GM19452 (cell line): ENCODE measurements around the gene SFRP5.

ENCODE experiments used
- ATAC-seq: cut with Tn5 transposase; IDR thresholded peaks from one replicate; pipeline ENCODE4 v1.9.1; 2021; ENCODE audit not compliant: unreplicated experiment

Gene SFRP5

DNA sequence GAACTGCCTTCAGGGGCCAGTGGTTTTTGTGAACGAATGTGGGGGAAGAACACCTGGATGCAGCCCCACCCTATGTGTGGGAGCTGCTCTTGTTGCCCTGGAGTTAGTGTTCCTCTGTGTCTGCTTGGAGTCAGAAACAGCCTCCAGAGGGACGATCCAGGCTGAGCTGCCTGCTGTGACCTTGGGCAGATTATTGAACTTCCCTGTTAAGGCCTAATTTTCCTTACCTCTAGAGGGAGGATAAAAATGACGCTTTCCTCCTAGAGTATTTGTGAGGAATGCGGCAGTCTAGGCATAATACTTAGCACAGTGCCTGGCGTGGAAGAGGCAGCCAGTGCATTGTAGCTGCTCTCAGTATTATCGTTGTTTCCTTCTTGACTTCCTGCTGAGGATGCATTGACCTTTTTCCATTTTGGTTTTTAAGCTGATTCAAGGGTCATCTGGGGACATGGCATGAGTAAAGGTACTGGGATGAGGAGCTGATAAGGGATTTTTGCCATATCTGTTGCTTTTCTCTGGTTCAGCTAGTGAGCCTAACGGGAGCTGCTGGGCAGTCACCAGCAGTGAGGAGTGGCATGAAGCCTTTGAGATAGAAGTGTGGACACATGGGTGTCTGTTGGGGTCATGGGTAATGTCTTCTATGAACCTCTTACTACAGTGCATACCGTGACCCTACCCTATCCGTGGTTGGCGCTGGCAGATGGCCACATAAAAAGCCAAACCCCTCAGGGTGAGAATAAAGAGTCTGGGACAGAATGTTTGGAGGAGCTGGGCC is 28.4 kb downstream of the SFRP5 start:
- ATAC-seq, result no peak

DNA sequence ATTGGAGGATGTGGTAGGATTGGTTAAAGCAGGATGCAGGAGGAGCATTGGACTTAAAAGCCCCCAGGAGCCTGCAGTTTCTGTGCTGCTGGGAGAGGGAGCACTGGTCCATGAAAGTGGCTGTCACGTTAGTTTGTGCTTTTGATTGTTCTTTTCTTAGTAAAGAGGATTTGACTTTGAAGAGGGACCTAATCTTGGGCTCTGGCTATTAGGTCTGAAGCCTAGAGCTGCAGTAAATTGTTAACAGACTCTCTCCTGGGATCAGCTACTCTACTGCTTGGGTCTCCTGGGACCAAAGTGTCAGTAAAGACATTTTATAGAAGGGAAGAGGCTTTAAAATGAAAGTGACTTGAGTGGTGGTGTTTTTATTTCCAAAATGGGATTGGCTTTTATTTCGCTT is 31.2 kb downstream of the SFRP5 start:
- ATAC-seq, result no peak

DNA sequence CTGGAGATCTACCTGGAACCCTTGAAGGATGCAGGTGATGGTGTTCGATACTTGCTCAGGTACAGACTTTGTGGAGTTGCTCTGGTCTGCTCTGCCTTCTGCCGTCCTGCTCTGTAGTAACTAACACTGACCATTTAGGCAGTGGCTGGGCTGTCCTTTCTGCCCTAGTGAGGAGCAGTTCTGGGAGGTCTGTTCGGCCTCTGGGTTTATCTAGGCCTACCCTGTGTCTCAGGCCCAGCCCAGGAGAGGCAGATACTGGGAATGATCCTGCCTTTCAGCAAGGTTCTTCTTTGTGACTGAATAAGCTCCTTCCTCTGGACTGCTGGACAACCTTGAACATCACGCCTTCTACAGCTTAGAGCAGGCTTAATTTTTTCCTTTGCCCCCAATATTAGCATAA is 33.2 kb downstream of the SFRP5 start:
- ATAC-seq, result no peak

DNA sequence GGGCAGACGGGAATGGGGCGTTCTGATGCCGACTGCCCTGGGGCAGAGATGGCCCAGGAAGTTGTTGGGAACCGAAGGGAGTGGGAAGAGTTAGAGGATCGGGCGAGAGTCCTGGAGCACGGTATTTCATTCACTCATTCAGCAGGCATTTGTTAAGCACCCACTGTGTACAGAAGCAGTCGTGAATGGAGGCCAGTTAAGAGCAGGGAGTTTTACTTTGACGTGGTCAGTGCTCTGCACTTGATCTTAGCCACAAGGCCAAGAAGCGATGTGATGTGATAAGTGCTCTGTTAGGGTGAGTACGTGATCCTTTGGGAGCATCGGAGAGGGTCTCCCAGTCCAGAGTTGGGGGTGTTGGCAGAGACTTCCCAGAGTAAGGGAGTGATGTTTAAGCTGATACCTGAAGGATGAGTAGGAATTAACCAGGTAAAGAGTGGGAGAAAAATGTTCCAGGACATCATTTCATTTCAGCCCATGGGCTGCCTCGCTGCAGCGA is 34.0 kb downstream of the SFRP5 start:
- ATAC-seq, result peak; percentile 3

DNA sequence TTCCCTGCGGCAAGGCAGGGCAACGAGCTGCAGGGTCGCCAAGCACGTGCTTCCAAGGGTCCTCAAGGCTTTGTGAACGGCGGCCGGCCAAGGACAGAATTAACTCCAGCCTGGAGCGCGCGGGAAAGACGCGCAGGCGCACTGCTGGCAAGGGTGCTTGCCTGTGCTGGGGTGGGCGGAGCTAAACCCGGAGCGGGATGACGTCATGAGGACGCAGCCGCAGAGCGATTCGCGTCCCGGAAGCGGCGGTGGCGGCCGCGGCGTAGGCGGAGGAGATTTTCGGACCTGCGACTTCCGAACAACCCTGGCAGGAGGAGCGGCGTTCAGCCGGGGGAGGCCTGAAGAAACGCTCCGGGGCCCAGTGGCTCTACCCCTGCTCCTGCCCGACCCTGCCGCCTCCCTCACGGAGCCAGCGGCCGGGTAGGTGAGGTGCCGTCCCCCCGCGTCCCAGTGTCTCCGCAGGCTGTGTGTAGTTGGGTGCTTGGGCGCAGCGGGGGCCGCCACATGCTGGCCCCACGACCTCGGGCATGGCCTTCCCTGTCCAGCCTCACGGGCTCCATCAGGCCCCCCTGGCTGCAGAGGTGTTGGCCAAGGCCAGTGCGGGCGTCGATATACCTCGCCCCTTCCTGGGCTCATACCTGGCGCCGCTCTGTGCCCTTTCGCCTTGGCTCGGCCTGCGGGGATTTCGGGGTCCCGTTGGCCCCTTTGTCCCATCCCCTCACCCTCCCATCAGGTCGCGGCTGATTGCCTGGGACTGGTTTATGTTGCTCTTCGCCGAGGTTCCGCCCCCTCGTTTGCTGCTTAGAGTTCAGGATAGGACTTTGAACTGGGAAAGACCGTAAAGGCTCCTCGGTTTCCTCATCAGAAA is 34.7 kb downstream of the SFRP5 start, which contains the start of gene ZFYVE27:
Gene ZFYVE27, plus strand, starts transcription at position 227 of the 868 bp plus-strand sequence. CDS start 1,350 bp downstream, outside the sequence.
- peak; percentile 86 for ATAC-seq

DNA sequence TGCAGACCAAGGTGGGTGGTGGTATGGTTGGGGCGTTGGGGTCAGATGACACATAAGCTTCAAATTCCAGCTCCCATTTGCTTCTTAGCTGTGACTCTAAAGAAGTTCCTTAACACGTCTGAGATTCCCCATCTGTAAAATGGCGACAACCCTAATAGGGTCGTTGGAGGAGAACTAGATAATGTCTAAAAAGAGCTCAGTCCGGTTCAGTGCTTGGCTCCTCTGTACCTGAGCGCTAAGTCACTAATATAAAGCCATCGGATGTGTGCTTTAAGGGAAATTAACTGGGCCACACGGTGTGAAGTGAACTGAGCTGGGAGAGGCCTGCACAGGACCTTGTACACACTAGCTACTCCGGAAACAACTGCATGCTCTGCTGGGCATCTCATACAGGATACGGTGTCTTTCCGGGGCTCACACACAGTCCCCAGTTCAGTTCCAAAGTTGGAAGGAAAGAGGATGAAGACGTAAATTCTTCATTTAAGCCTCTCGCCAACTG is 35.3 kb downstream of the SFRP5 start:
- ATAC-seq, result peak; percentile 25

DNA sequence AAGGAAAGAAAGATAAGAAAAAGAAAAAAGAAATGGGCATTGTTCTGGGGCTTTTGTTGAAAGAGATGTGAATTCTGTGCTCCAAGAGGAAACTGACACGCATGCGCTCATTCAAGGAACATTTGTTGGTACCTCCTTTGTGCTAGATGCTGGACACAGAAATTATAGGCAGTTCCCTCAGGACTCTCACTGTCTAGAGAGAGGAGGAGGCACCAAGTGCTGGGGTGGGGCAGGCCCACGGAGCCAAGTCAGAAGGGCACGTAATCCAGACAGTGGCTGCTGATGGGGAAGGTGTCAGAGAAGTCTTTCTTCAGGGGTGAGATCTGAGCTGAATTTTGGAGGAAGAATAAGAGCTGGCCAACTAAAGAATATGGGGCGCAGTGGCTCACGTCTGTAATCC is 37.8 kb downstream of the SFRP5 start:
- ATAC-seq, result no peak

DNA sequence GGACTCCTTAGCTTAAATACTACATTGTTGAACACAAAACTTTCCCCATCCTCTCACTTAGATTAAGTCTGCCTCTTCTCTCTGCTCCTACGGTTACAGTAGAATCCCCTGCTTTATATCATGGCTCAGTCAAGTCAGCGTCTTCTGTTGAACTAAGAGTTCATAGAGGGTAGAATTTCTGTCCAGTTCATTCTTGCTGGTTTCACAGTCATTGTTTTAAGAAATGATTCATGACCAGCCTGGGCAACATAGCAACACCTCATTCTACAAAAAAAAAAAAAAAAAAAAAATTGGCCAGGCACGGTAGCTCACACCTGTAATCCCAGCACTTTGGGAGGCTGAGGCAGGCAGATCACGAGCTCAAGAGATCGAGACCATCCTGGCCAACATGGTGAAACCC is 38.5 kb downstream of the SFRP5 start:
- ATAC-seq, result no peak

DNA sequence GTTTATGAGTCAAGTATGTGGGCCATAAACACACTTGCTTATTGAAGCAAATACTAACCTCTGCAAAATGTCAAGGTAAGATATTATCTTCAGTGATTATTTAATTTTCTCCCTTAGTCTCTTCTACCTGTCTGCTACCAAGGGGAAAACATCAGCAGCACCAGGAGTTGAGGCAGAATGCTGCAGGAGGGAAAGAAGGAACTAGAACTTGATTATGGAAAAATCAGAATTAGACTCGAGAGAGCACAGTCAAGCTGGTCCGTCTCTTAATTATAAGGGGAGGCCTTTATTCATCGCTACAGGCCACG is 39.8 kb downstream of the SFRP5 start:
- no peak for ATAC-seq

DNA sequence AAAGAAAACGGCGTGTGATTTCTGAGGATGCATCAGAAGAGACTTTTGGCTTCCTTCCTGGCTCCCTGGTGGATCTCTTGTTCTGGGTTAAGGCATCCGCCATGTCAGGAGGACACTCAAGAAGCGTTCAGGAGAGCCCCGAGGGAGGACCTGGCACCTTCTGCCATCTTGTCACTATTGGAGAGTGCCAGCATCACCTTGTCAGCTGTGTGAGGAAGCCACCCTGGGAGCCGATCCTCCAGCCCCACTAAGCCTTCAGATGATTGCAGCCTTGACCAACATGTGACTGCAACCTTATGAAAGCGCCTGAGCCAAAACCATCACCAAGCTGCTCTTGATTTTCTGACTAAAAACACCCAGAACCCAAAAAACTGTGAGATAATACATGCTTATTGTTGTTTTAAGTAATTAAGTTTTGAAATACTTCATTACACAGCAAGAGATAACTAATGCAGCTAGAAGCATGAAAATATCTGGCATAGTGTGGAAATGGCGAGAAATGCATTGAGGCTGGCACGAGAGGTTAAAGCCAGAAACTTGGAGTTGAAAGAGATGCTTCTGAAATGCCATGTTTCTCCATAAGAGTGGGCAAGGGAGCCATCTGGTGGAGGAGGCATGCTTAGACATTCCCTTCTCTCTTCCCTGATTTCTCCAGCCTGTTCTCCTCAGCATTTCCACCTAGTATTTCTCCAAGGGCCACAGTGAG is 40.3 kb downstream of the SFRP5 start:
- ATAC-seq, result no peak

DNA sequence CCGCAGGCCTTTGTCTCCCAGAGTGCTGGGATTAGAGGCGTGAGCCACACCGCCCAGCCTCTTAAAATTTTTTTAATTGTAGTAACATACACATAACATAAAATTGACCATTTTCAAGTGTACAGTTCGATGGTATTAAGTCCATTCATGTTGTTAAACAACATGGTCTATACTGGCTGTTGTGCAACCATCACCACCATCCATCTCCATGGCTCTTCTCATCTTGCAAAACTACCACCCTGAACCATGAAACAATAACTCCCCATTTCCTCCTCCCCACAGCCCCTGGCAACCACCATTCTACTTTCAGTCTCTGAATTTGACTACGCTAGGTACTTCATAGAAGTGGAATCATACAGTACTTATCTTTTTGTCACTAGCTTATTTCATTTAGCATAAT is 42.8 kb downstream of the SFRP5 start:
- no peak for ATAC-seq

DNA sequence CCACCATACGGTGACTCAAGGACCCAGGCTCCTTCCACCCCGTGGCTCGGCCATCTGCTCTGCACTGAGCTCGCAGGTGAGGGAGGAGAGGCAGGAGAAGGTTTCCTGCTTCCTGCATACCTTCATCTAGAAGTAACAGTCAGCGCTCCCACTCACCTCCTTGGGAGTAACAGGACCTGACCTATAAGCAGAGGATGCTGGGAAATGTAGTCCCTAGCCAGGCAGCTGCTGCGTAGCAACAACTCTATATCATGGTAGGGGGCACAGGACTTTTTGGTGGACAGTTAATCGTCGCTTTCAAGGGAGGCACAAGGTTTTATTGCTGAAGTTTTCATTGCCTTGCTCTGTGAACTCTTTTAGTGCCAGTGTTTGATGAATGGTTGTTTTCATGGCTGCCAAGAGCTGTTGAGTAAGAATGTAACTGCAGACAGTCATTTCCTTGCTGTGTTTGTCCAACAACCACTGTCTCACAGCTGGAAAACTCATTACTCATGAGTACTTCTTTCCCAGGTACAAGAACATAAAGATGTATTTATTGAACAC is 45.1 kb downstream of the SFRP5 start:
- no peak for ATAC-seq

DNA sequence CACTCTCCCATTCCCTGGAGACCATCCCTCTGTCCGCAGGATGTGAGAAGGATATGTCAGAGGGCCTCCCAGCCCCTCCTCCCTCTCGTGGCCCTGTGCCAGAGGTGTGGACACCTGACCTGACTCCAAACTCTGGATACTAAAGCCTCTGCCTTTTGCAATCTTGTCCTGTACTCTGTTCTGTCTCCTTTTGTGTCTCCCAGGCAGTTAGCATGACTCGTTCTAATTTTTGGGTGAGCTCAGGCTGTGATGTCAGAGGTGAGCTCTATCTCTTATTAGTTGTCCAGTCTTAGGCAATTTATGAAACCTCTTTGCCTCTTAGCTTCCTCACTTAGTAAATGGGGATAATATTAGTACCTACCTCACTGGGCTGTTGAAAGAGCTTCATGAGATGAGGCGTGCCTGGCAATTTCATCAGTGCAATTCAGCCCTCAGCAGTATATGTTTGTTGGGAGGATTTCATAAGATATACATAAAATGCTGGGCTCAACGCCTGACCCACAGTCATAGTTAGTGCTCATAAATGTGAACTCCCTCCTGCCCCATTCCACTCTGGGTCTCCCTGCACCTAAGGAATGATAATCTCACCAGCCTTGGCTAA is 47.4 kb downstream of the SFRP5 start:
- ATAC-seq, result no peak

DNA sequence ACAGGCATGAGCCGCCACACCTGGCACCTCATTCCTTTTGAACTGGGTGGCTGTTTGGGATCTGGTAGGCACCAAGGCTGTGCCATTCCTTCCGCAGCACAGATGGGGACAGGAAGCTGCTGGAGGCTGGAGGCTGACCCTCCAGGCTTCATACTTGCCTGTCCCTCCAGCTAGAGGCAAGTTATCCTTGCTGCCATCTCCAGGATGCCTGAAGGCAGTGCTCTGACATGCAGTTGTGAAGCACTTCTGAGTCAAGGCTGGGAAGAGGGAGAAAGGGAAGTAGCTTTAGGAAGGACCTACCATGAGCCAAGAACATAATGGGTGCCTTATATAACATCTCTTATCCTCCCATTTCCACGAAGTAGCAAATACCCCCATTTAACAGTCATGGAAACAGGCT is 48.8 kb downstream of the SFRP5 start:
- no peak for ATAC-seq

DNA sequence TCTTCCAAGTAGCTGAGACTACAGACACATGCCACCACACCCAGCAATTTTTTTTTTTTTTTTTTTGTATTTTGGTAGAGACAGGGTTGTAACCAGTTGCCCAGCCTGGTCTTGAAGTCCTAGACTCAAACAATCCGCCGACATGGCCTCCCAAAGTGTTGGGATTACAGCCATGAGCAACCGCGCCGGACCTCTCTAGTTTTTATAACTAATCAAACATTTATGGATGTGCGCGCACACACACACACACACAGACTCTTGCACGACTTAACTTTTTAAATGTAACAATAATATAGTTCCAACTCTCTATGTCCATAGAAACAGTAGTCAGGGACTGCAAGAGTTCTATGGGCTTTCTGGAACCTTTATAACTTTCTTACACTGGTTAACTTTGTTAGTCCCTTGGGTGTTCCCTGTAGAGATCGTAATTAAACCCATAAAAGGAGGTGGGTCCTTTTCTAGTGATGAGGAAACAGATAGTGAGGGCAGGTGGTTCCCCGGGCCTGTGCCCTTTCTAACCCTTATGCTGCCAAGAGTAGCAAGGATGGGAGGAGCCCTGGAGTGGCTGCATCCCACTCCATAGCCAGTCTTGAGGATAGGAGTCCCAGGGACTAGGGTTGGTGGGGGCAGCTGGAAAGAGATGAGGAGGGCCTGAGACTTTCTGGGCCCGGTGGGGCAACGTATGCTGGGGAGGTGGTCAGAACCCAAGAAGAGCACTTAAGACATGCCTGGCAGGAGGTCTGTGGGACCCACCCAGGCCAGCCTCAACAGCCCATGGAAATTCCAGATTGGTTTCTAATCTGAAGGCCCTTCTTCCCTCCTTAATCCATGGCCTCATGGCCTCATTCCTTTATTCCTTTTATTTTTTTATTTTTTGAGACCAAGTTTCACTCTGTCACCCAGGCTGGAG is 49.7 kb downstream of the SFRP5 start:
- no peak for ATAC-seq

DNA sequence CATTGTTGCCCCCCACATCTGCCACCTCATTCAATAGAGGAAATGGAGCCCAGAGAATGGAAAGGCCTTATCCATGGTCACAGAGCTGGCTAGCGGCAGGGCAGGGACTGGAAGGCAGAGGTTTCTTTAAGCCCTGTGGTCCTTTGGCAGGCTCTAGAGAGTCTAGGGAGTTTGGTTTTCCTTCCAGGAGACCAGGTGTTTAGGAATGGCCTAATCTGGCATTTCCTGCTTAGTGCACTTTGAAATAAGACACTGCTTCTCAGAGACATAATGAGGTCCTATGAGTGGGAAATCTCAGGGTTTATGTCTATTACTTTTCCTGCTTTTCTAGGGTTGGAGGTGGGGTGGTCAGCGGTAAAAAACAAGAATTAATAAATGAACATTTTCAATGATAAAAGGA is 52.2 kb downstream of the SFRP5 start:
- ATAC-seq, result no peak

DNA sequence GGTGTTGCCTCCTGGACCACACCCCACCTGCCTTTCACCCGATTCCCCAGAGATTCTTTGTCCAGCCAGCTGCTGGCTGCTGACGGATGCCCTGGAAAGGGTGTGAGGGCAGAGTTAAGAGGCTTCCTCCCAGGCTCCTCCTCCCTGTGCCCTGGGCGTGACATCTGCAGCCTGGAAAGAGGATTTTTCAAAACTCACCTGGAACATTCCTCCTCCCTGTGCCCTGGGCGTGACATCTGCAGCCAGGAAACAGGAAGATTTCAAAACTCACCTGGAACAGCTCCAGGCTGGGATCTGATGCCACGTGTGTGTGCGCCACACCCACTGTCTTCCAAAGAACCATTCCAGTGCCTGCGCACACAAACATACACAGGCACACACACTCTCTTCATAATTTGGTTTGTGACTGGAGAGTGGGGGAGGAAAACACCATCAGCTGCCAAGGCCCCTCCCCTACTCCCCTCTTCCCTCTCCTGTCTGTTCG is 53.1 kb downstream of the SFRP5 start:
- ATAC-seq, result no peak

DNA sequence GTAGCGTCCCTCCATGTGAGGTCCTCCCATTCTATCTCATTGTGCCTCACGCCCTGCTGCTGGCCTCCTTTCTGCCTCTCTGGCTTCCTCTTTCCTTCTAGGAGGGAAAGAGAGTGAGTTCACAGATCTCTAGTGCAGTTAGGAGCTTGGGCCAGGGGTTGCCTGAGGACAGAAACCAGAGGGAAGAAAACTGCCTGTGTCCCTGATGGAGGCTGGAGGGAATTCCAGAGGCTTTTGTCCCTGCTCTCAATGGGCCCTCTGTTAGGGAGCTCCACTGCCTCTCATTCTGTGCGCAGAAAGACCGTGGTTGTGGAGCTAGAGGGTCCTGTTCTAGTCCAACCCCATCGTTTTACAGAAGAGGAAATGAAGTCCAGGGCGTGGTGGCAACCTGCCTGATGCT is 53.6 kb downstream of the SFRP5 start:
- ATAC-seq, result no peak

DNA sequence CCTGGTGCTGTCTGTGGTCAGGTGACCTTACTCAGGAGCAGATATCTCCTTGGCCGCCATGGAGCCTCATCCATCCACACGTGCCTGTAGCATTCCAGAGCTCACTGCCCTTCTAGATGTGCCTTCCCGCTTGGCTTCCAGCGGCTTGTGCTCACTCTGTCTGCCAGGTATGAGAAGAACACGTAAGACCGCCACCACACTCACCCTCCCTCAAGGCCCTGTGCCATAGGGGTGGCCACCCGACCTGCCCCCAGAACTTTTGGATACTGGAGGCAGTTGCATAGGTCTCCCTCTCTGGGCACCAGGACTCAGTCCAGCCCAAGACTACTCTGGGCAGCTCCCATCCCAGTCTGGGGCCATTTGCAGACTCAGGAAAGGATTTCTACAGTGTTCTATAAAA is 54.2 kb downstream of the SFRP5 start:
- ATAC-seq, result no peak
